OCI-LY1 (cell line): Measurements from ENCODE around the gene ATG2A.

ENCODE experiments used
- H2AFZ ChIP-seq: fragments of 200-600 bp; sonication (generic), shearing (Covaris generic); 2 replicates; pipeline ENCODE4 v1.6.0; 2014; ENCODE audit warnings: antibody characterized with exemption, mild to moderate bottlenecking, low read length
- H3F3A ChIP-seq: fragments of 200-600 bp; sonication (generic), shearing (Covaris generic); 2 replicates; pipeline ENCODE4 v1.6.0; 2014; ENCODE audit warnings: mild to moderate bottlenecking, antibody characterized with exemption, low read length, moderate library complexity; ENCODE audit not compliant: insufficient read depth
- H3K27ac ChIP-seq: fragments of 200-600 bp; sonication (generic); 2 replicates; pipeline ENCODE4 v1.5.1; 2014; ENCODE audit warnings: low read length, mixed run types, mild to moderate bottlenecking, low read depth; ENCODE audit not compliant: poor library complexity, severe bottlenecking
- H3K27me3 ChIP-seq: fragments of 200-600 bp; sonication (generic); 2 replicates; pipeline ENCODE4 v1.6.0; 2014; ENCODE audit warnings: antibody characterized with exemption, mild to moderate bottlenecking, low read length, moderate library complexity; ENCODE audit not compliant: insufficient read depth
- H3K36me3 ChIP-seq: fragments of 200-600 bp; sonication (generic); 2 replicates; pipeline ENCODE4 v1.6.1; 2014; ENCODE audit warnings: mild to moderate bottlenecking, antibody characterized with exemption, low read length, moderate library complexity, mixed read lengths; ENCODE audit not compliant: insufficient read depth
- H3K4me1 ChIP-seq: fragments of 200-600 bp; sonication (generic); 2 replicates; pipeline ENCODE4 v1.5.1; 2014; ENCODE audit warnings: mild to moderate bottlenecking, low read length, moderate library complexity; ENCODE audit not compliant: insufficient read depth, severe bottlenecking
- H3K4me2 ChIP-seq: fragments of 200-600 bp; sonication (generic), shearing (Covaris generic); 2 replicates; pipeline ENCODE4 v1.6.1; 2014; ENCODE audit warnings: low read length
- H3K4me3 ChIP-seq: fragments of 200-600 bp; sonication (generic); 2 replicates; pipeline ENCODE4 v1.5.1; 2014; ENCODE audit warnings: low read length, low read depth, mild to moderate bottlenecking, mixed read lengths; ENCODE audit not compliant: poor library complexity, severe bottlenecking
- H3K79me2 ChIP-seq: fragments of 200-600 bp; shearing (Covaris generic); 2 replicates; pipeline ENCODE4 v1.6.1; 2016; ENCODE audit warnings: mixed run types, low read length, mixed read lengths; ENCODE audit not compliant: insufficient read depth
- H3K9ac ChIP-seq: fragments of 200-600 bp; sonication (generic), shearing (Covaris generic); 2 replicates; pipeline ENCODE4 v1.6.1; 2014; ENCODE audit warnings: mild to moderate bottlenecking, low read length, mixed read lengths
- H3K9me2 ChIP-seq: fragments of 200-600 bp; sonication (generic), shearing (Covaris generic); 2 replicates; pipeline ENCODE4 v1.6.1; 2014; ENCODE audit warnings: low read depth, mild to moderate bottlenecking, low read length, mixed read lengths
- H3K9me3 ChIP-seq: fragments of 200-600 bp; shearing (Covaris generic); 2 replicates; pipeline ENCODE4 v1.6.1; 2014; ENCODE audit warnings: low read length, mixed read lengths
- H4K20me1 ChIP-seq: fragments of 200-600 bp; sonication (generic), shearing (Covaris generic); 2 replicates; pipeline ENCODE4 v1.6.0; 2016; ENCODE audit warnings: mild to moderate bottlenecking, low read length; ENCODE audit not compliant: insufficient read depth
- EZH2 ChIP-seq: fragments of 200-600 bp; sonication (generic), shearing (Covaris generic); IDR thresholded peaks from 2 replicates; pipeline ENCODE4 v1.8.0; 2017; ENCODE audit warnings: borderline replicate concordance, mixed run types, mild to moderate bottlenecking, antibody characterized with exemption, low read length, moderate library complexity, mixed read lengths
- TF ChIP-seq, protein P1 (sequence below): fragments of 200-600 bp; sonication (generic), shearing (Covaris generic); IDR thresholded peaks from 2 replicates; pipeline ENCODE4 v1.5.1; 2017; ENCODE audit warnings: mild to moderate bottlenecking, antibody characterized with exemption, low read length, moderate library complexity, mixed read lengths

The ATG2A gene

DNA sequence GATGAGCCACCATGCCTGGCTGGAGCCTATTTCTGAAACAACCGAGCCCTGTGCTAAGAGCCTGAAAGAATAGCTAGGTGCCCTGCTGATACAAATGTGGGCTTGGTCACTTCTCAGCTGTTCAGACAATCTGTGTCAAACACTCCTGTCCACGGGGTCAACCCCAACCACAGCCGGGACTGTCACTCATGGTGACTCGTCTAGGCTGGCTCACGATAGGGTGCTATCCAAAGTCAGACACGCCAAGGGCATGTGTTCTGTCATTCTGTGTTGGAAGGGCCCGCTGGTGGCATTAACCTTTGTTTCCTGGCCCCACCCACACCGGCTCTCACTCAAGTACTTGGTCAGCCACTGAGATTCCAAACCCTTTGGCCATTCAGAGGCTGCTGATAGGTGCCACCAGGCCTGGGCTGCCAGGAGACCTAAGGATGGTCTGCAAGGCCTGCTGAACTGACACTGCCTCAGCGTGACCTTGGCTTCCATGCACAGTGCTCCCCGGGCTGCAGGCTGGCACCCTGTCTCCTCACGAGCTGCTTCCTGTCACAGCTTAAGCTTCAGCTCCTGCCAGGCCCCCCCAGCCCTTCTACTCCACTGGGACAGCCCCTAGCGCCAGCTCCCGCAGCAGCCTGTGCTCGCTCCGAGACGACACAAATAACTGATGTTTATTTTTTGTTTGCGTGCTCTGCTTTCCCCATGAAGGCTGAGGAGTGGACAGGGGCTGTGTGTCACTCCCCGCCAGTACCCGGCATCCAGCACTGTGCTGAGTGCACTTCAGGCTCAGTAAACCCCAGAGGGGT is 58.3 kb downstream of the ATG2A start:
- no peaks in the 10 kb centered on the region for H3K27me3 ChIP-seq
- peaks cover 2% of the 10 kb centered on the region; the same call in 1 of the 2 replicates for H3K79me2 ChIP-seq
- H3K9ac ChIP-seq = peak overlapping the region; percentile 59
- H3K9me3 ChIP-seq = no peaks in the 10 kb centered on the region
- peak overlapping the region; percentile 24 for H3K4me3 ChIP-seq
- H3K9me2 ChIP-seq = no peaks in the 10 kb centered on the region
- peak overlapping the region; percentile 99 for H3K27ac ChIP-seq
- H4K20me1 ChIP-seq = no peaks in the 10 kb centered on the region
- peaks cover 10% of the 10 kb centered on the region; the same call in 1 of the 2 replicates for H3F3A ChIP-seq
- peaks cover 50% of the 10 kb centered on the region for H3K36me3 ChIP-seq
- no peak overlapping the region for H2AFZ ChIP-seq
- peak overlapping the region; percentile 53 for H3K4me2 ChIP-seq
- H3K4me1 ChIP-seq = peaks cover 80% of the 10 kb centered on the region
- no peak for TF ChIP-seq EZH2
- TF ChIP-seq, protein P1, sequence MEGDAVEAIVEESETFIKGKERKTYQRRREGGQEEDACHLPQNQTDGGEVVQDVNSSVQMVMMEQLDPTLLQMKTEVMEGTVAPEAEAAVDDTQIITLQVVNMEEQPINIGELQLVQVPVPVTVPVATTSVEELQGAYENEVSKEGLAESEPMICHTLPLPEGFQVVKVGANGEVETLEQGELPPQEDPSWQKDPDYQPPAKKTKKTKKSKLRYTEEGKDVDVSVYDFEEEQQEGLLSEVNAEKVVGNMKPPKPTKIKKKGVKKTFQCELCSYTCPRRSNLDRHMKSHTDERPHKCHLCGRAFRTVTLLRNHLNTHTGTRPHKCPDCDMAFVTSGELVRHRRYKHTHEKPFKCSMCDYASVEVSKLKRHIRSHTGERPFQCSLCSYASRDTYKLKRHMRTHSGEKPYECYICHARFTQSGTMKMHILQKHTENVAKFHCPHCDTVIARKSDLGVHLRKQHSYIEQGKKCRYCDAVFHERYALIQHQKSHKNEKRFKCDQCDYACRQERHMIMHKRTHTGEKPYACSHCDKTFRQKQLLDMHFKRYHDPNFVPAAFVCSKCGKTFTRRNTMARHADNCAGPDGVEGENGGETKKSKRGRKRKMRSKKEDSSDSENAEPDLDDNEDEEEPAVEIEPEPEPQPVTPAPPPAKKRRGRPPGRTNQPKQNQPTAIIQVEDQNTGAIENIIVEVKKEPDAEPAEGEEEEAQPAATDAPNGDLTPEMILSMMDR = no peak

DNA sequence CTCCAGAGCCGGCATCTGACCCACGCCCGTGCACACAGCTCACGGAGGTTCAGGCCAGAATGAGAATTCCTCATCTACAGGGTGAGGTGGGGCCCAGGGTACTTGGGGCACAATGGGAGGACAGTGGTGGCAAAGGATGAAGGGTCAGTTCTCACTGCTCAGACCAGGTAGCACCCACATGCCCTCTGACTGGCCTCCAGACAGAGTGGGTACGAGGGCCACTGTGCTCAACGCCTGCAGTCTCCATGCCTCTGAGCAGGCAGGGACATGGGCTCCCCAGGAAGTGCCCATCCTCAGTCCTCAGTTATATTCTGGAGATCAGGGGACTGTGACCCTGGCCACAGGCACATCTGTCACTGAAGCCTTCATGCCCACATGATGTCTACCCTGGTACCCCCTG is 59.5 kb downstream of the ATG2A start:
- no peak overlapping the region for H3K4me3 ChIP-seq
- no peaks in the 10 kb centered on the region for H3K9me2 ChIP-seq
- peak overlapping the region; percentile 24 for H3K27ac ChIP-seq
- no peaks in the 10 kb centered on the region for H4K20me1 ChIP-seq
- TF ChIP-seq, protein P1 = no peak
- no peak for TF ChIP-seq EZH2
- H3K9ac ChIP-seq = no peak overlapping the region
- H3F3A ChIP-seq = peaks cover 4% of the 10 kb centered on the region; the same call in 1 of the 2 replicates
- no peaks in the 10 kb centered on the region for H3K79me2 ChIP-seq
- no peak overlapping the region for H3K4me2 ChIP-seq
- H3K4me1 ChIP-seq = peaks cover 80% of the 10 kb centered on the region
- H3K27me3 ChIP-seq = no peaks in the 10 kb centered on the region
- no peak overlapping the region for H2AFZ ChIP-seq
- H3K36me3 ChIP-seq = peaks cover 60% of the 10 kb centered on the region
- H3K9me3 ChIP-seq = no peaks in the 10 kb centered on the region

DNA sequence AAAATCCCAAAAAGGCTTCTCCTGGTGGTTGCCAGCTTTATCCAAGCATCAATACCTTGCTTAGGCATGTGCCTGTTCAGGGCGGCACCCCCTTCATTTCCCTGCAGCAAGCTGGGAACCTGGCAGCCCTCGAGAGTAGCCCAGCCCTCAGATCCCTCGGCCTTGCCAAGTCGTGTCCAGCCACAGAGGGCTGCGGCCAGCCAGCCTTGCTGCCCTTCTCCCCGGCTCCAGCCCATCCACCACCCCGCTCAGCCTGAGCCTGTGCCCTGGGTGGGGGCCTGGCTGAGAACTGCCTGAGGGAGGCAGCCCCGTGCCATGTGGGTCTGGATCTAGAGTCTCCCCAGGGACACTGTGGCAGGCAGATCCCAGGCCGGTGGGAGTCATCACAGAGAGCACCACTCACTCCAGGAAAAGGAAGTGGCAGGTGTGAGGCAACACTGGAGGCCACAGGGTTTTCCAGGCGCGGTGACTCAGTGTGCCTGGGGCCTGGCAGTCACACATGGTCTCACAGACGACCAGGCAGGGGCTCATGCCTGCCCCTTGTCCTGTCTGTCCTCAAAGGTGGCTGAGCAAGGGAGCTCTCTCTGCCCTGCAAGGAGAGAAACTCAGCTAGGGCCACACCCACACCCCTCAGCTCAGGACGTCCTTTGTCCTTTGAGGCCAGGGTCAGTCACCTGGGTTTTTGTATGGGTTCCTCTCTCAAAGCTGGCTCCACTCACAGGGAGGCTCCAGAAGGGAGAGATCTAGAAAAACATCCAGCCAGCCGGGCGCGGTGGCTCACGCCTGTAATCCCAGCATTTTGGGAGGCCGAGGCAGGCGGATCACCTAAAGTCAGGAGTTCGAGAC is 60.4 kb downstream of the ATG2A start:
- no peaks in the 10 kb centered on the region for H3K79me2 ChIP-seq
- TF ChIP-seq, protein P1 = no peak
- no peak for TF ChIP-seq EZH2
- H3K27me3 ChIP-seq = no peaks in the 10 kb centered on the region
- H3K4me3 ChIP-seq = no peak overlapping the region
- no peaks in the 10 kb centered on the region for H3K9me2 ChIP-seq
- no peak overlapping the region for H2AFZ ChIP-seq
- no peaks in the 10 kb centered on the region for H3K9me3 ChIP-seq
- H3K27ac ChIP-seq = peak overlapping the region; percentile 98
- no peak overlapping the region for H3K4me2 ChIP-seq
- H3K4me1 ChIP-seq = peaks cover 80% of the 10 kb centered on the region
- H3K9ac ChIP-seq = no peak overlapping the region; the same call in 1 of the 2 replicates
- no peaks in the 10 kb centered on the region for H4K20me1 ChIP-seq
- peaks cover 4% of the 10 kb centered on the region; the same call in 1 of the 2 replicates for H3F3A ChIP-seq
- H3K36me3 ChIP-seq = peaks cover 60% of the 10 kb centered on the region
